BLaER1 (cell line): Measurements from ENCODE around the gene IFIT5.
"Not testable (repeated sequence)": the region's sequence is repeated elsewhere in the genome, so short reads cannot be mapped to it uniquely, and the experiment has no call there.

Experiments used
- H3K27ac ChIP-seq: shearing (Covaris generic); formaldehyde crosslinking; 2 replicates; pipeline ENCODE4 v1.8.1; 2022
- H3K27me3 ChIP-seq: shearing (Covaris generic); formaldehyde crosslinking; 2 replicates; pipeline ENCODE4 v1.8.1; 2022
- H3K36me3 ChIP-seq: shearing (Covaris generic); formaldehyde crosslinking; 2 replicates; pipeline ENCODE4 v1.8.1; 2022
- H3K4me1 ChIP-seq: shearing (Covaris generic); formaldehyde crosslinking; 2 replicates; pipeline ENCODE4 v1.8.1; 2022
- H3K4me2 ChIP-seq: shearing (Covaris generic); formaldehyde crosslinking; 2 replicates; pipeline ENCODE4 v1.8.1; 2022
- H3K4me3 ChIP-seq: shearing (Covaris generic); formaldehyde crosslinking; 2 replicates; pipeline ENCODE4 v1.8.1; 2022
- H3K9ac ChIP-seq: shearing (Covaris generic); formaldehyde crosslinking; 2 replicates; pipeline ENCODE4 v1.8.1; 2022
- H3K9me3 ChIP-seq: shearing (Covaris generic); formaldehyde crosslinking; 2 replicates; pipeline ENCODE4 v1.8.1; 2022
- H4K20me1 ChIP-seq: shearing (Covaris generic); formaldehyde crosslinking; 2 replicates; pipeline ENCODE4 v1.8.1; 2022
- Cebpa-rat ChIP-seq: shearing (Covaris generic); IDR thresholded peaks from 2 replicates; pipeline ENCODE4 v1.8.1; 2022

Gene IFIT5

DNA sequence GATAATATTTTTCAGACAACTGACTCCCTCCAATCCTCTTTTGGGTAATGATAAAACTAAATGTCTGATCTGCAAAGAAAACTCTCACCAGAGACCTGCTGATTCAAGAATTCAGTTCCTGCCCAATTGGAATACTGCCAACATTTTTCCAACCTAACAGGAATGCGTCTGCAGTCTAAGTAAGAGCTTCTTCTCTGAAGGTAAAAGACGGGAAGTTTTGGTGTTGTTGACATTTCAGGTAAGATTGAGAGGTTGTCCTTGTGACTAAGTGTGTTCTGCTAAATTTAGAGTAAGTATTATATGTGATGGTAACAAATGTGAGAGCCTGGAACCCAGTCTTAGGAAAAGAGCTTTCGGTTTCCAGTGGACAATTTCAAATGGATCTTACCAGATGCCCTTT, 17.6 kb downstream of the IFIT5 start:
- no peaks in the 10 kb centered on the region for H4K20me1 ChIP-seq
- no peak overlapping the region for H3K4me2 ChIP-seq
- no peaks in the 10 kb centered on the region for H3K9me3 ChIP-seq
- TF ChIP-seq Cebpa-rat: no peak
- no peak overlapping the region for H3K4me3 ChIP-seq
- H3K4me1 ChIP-seq: no peaks in the 10 kb centered on the region
- no peak overlapping the region for H3K27ac ChIP-seq
- H3K27me3 ChIP-seq: no peaks in the 10 kb centered on the region
- H3K36me3 ChIP-seq: no peaks in the 10 kb centered on the region
- H3K9ac ChIP-seq: no peak overlapping the region

GRCh38 chr10:89438525-89438924, 24.2 kb downstream of the IFIT5 start:
- no peaks in the 10 kb centered on the region for H3K4me1 ChIP-seq
- no peak overlapping the region for H3K9ac ChIP-seq
- no peak overlapping the region for H3K4me3 ChIP-seq
- H3K36me3 ChIP-seq: no peaks in the 10 kb centered on the region
- H3K9me3 ChIP-seq: no peaks in the 10 kb centered on the region
- H3K27ac ChIP-seq: no peak overlapping the region
- no peak for TF ChIP-seq Cebpa-rat
- H3K27me3 ChIP-seq: no peaks in the 10 kb centered on the region
- no peak overlapping the region for H3K4me2 ChIP-seq
- H4K20me1 ChIP-seq: no peaks in the 10 kb centered on the region

GRCh38 chr10:89440226-89441009, 26.1 kb downstream of the IFIT5 start:
- H3K36me3 ChIP-seq: no peaks in the 10 kb centered on the region
- no peak overlapping the region for H3K4me2 ChIP-seq

GRCh38 chr10:89442289-89442688, 27.9 kb downstream of the IFIT5 start:
- H3K9ac ChIP-seq: no peak overlapping the region
- no peaks in the 10 kb centered on the region for H3K36me3 ChIP-seq
- H3K4me2 ChIP-seq: no peak overlapping the region
- no peak overlapping the region for H3K4me3 ChIP-seq
- no peak overlapping the region for H3K27ac ChIP-seq
- no peak for TF ChIP-seq Cebpa-rat
- no peaks in the 10 kb centered on the region for H3K9me3 ChIP-seq
- no peaks in the 10 kb centered on the region for H3K4me1 ChIP-seq
- H3K27me3 ChIP-seq: no peaks in the 10 kb centered on the region
- no peaks in the 10 kb centered on the region for H4K20me1 ChIP-seq

More at GRCh38 chr10:89440226-89441009, 26.1 kb downstream of the IFIT5 start:
- no peaks in the 10 kb centered on the region for H4K20me1 ChIP-seq
- no peaks in the 10 kb centered on the region for H3K9me3 ChIP-seq
- no peaks in the 10 kb centered on the region for H3K27me3 ChIP-seq
- H3K9ac ChIP-seq: no peak overlapping the region
- no peak overlapping the region for H3K4me3 ChIP-seq
- no peak overlapping the region for H3K27ac ChIP-seq
- no peaks in the 10 kb centered on the region for H3K4me1 ChIP-seq
- TF ChIP-seq Cebpa-rat: no peak

DNA sequence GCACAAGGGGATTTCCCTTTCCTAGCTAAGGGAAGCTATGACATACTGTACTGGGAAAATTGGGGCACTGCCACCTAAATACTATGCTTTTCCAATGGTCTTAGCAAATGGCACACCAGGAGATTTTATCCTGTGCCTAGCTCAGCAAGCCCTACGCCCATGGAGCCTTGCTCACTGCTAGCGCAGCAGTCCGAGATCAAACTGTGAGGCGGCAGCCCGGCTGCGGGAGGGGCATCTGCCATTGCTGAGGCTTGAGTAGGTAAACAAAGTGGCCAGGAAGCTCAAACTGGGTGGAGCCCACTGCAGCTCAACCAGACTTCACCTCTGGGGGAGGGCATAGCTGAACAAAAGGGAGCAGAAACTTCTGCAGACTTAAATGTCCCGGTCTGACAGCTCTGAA, 30.5 kb downstream of the IFIT5 start:
- not testable (repeated sequence) for H3K4me3 ChIP-seq, H3K9ac ChIP-seq, H3K27me3 ChIP-seq, H3K4me2 ChIP-seq, H3K27ac ChIP-seq, H4K20me1 ChIP-seq, H3K9me3 ChIP-seq, H3K4me1 ChIP-seq, H3K36me3 ChIP-seq

GRCh38 chr10:89450901-89451300, 36.5 kb downstream of the IFIT5 start:
- H3K4me2 ChIP-seq: no peak overlapping the region
- H3K9me3 ChIP-seq: no peaks in the 10 kb centered on the region
- no peak overlapping the region for H3K27ac ChIP-seq
- H3K9ac ChIP-seq: no peak overlapping the region
- H3K4me3 ChIP-seq: no peak overlapping the region
- H3K36me3 ChIP-seq: no peaks in the 10 kb centered on the region
- H4K20me1 ChIP-seq: no peaks in the 10 kb centered on the region
- no peak for TF ChIP-seq Cebpa-rat
- no peaks in the 10 kb centered on the region for H3K4me1 ChIP-seq
- no peaks in the 10 kb centered on the region for H3K27me3 ChIP-seq

- Histone ChIP-seq H3K9me3 (no peaks in the 10 kb centered on the region), H3K36me3 (no peaks in the 10 kb centered on the region), H3K9ac (no peak overlapping the region), H3K4me3 (no peak overlapping the region), H3K27me3 (no peaks in the 10 kb centered on the region), H4K20me1 (no peaks in the 10 kb centered on the region), H3K27ac (no peak overlapping the region), H3K4me1 (no peaks in the 10 kb centered on the region), H3K4me2 (no peak overlapping the region)
- TF ChIP-seq Cebpa-rat: no peak
Measured at GRCh38 chr10:89452193-89452592, 37.8 kb downstream of the IFIT5 start.

DNA sequence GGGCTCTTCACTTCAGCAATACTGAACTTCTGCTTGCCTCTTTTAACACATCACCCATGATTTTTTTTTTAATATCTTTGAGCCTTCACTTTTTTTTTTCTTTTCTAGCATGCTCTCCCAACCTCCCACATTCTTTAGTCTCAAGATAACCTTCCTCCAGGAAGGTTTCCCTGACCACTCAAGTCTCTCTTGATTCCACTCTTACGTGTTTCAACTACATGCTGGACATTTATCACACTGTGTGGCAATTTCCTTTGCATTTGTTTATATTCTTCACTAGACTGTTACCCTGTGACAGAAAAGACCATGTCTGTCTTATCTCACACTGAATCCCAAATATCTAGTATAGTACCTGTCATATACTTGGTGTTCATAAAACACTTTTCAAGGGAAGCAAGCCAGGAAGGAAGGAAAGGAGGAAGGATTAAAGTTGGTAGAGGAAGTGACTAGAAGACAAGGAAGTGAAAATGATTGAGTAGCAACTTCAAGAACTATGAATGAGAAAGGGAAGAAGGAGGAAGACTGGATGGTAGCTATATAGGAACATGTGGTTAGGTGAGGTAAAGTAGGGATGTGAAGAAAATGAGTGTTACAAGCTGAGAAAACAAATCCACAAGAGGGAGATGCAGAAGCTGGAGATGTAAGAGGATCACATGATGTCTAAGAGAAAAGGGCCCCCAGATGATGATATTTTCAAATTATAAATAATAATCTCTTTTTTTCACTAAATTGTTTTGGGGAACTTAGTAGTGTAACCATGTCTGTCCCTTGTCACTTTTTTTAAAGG, 40.4 kb downstream of the IFIT5 start:
- Histone ChIP-seq H3K4me2 (no peak overlapping the region), H3K27ac (no peak overlapping the region)

GRCh38 chr10:89458291-89458690, 43.9 kb downstream of the IFIT5 start:
- H3K4me3 ChIP-seq: no peak overlapping the region
- H3K27me3 ChIP-seq: no peaks in the 10 kb centered on the region
- H3K9ac ChIP-seq: no peak overlapping the region
- TF ChIP-seq Cebpa-rat: no peak
- no peaks in the 10 kb centered on the region for H3K9me3 ChIP-seq
- no peaks in the 10 kb centered on the region for H4K20me1 ChIP-seq
- H3K36me3 ChIP-seq: no peaks in the 10 kb centered on the region
- H3K4me1 ChIP-seq: no peaks in the 10 kb centered on the region
- no peak overlapping the region for H3K27ac ChIP-seq
- H3K4me2 ChIP-seq: no peak overlapping the region

More for the DNA sequence above, 40.4 kb downstream of the IFIT5 start:
- no peaks in the 10 kb centered on the region for H3K9me3 ChIP-seq
- no peak for TF ChIP-seq Cebpa-rat
- no peaks in the 10 kb centered on the region for H4K20me1 ChIP-seq
- no peaks in the 10 kb centered on the region for H3K4me1 ChIP-seq
- no peak overlapping the region for H3K9ac ChIP-seq
- H3K4me3 ChIP-seq: no peak overlapping the region
- H3K36me3 ChIP-seq: no peaks in the 10 kb centered on the region
- H3K27me3 ChIP-seq: no peaks in the 10 kb centered on the region

GRCh38 chr10:89458784-89459183, 44.4 kb downstream of the IFIT5 start:
- Histone ChIP-seq H3K9me3 (no peaks in the 10 kb centered on the region), H3K27me3 (no peaks in the 10 kb centered on the region), H3K4me1 (no peaks in the 10 kb centered on the region), H3K4me2 (no peak overlapping the region), H3K4me3 (no peak overlapping the region), H4K20me1 (no peaks in the 10 kb centered on the region), H3K36me3 (no peaks in the 10 kb centered on the region), H3K27ac (no peak overlapping the region), H3K9ac (no peak overlapping the region)
- no peak for TF ChIP-seq Cebpa-rat
